Measurements from ENCODE around the gene KCNA2. TPM values are rescaled to one million over a fixed set of nuclear protein-coding genes. Genes with fewer than 3 reads are reported as not detected.

KCNA2 gene
- total RNA-seq, 8 experiments from 2014 or later = 0.43 to 4.0 (median 0.97) TPM

DNA sequence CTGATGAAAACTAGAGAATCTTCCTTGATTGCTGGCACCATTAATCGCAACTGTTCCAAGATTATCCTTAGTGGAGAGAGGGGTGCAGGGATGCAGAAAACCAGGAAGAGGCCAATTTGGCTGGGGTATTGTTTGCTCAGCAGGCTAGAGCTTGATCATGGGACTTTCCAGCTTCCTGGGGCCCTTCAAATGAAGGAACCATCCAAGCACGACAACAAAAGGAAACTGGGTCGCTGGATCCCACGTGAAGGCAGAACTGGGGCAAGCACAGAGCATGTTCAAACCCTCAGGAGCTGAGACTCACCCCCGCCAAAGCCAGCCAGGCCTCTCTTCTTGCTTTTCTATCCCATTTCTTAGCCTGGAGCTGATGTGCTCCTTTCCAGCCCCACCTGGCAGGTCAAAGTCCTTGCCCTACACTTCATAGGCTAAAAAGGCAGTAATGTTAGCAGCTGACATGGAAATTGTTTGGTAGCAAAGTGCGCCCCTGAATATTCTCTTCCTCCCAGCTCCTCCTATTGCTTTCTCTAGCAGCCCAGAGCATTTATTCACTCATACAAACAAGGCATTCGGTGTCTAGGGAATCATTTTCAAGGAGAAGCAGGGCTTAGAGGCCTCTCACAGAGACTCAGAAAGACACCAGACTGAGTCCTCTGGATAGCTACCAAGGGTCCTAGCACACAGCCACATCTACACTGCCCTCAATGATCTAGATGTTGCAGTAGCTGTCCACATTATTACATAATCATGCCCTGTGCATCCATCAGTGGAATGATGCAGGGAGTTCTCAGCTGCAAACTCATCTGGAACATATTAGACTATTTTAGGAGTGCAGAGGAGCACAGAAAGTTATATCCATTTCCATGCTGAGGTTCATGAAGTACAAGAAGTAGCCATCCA lies 11.5 kb downstream of the KCNA2 start:
- WGBS, 10 experiments = 20 to 100% (median 48%) methylated on average over 1 to 6 of the region's 7 CpGs; no CpG with 5 or more reads in 2 of the 10 experiments
- Histone ChIP-seq H3K4me1 (replicated peaks in 1 of 2) (peaks cover 3 to 6% of the 10 kb centered on the region in 2 donors), H3K4me3 (peak overlapping the region in 2 of 5 donors; percentile 29 to 34), H3K27ac (no peak overlapping the region)
- in situ Hi-C loops (cut with MboI; ENCODE audit: low pct_unique_long_range_greater_than_20kb in 2 of 9, low sequenced_read_pairs in 9 of 9, unreplicated experiment in 9 of 9) = no loop called here
- ATAC-seq (replicated peaks in 6 of 8) = peak in 4 of 8 experiments; percentile 22 to 82 (median 50)

DNA sequence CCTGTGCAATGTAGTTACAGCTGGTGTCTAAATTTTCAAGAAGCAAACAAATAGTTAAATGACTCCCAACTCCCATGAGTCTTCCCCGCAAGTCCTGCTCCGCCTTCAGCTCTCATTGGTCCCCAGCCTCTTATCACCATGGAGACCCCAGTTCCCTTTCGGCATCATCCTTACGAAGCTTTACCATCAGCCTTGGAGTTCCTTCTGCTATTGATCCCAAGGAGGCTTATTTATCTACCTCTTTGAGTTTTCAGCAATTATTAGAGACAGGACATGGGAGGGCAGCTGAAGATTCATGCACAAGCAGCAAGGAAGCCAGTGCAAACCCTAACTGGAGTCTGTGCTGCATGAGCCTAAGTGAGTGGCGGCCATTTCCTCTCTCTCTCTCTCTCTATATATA lies 12.3 kb downstream of the KCNA2 start:
- 15 to 75% (median 44%) methylated on average over 1 to 5 of the region's 5 CpGs; no CpG with 5 or more reads in 2 of the 10 experiments for WGBS, 10 experiments
- Histone ChIP-seq H3K4me1 (replicated peaks in 1 of 2) (peaks cover 3 to 6% of the 10 kb centered on the region in 2 donors), H3K27ac (no peak overlapping the region), H3K4me3 (peak overlapping the region; percentile 15 to 34 (median 29))
- ATAC-seq (replicated peaks in 6 of 8) = peak in 6 of 8 experiments; percentile 38 to 97 (median 74)
- in situ Hi-C loops (cut with MboI; ENCODE audit: low pct_unique_long_range_greater_than_20kb in 2 of 9, low sequenced_read_pairs in 9 of 9, unreplicated experiment in 9 of 9) = no loop called here

DNA sequence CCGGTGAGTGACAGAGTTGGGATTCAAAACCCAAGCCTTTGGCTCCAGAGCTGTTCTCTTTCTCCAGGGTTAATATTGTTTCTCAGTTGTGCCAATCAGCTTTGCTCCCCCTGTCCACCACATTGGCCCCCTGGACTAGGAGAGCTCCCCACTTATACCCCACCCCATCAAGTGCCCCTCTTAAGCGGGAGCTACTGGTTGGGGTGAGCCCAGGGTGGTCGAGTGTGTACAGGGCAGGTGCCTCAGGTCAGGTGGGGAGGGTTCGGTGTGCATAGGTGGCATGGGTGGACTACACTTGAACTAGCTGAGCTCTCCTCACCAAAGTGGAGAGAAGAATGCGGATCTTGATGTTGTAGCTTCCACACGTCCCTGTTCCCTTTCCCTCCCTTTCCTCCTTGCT lies 14.2 kb downstream of the KCNA2 start:
- 38 to 100% (median 75%) methylated on average over 1 to 6 of the region's 6 CpGs; no CpG with 5 or more reads in 3 of the 10 experiments for WGBS, 10 experiments
- no peak overlapping the region for H3K27ac ChIP-seq
- peaks cover 3 to 6% of the 10 kb centered on the region in 2 donors for H3K4me1 ChIP-seq (replicated peaks in 1 of 2)
- H3K4me3 ChIP-seq = no peak overlapping the region
- in situ Hi-C loops (cut with MboI; ENCODE audit: low pct_unique_long_range_greater_than_20kb in 2 of 9, low sequenced_read_pairs in 9 of 9, unreplicated experiment in 9 of 9) = no loop called here
- ATAC-seq (replicated peaks in 6 of 8) = no peak

DNA sequence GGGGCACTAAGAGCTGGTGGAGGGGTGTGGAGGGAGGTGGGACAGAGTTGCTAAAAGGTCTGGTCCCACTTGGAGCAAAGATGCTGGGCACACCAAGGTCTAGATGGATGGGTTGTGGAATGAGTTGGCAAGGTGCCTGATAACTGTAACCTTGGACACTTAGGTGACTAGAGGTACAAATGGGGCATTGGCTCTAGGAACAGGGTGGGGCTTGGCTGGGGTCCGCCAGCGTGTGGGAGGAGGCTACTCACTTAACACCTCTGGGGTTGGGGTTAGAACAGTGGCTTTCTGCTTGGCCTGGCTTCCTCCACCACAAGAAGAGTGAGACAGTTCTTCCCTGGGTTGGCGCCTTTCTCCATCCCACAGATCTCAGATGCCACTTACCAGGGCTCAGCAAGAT lies 17.2 kb downstream of the KCNA2 start:
- peaks cover 0 to 1% of the 10 kb centered on the region in 2 donors for H3K4me1 ChIP-seq (replicated peaks in 1 of 2)
- H3K27ac ChIP-seq = no peak overlapping the region
- in situ Hi-C loops (cut with MboI; ENCODE audit: low pct_unique_long_range_greater_than_20kb in 2 of 9, low sequenced_read_pairs in 9 of 9, unreplicated experiment in 9 of 9) = no loop called here
- no peak for ATAC-seq (replicated peaks in 6 of 8)
- WGBS, 10 experiments = 60 to 86% (median 67%) methylated on average over 1 to 3 of the region's 3 CpGs; no CpG with 5 or more reads in 7 of the 10 experiments
- no peak overlapping the region for H3K4me3 ChIP-seq

DNA sequence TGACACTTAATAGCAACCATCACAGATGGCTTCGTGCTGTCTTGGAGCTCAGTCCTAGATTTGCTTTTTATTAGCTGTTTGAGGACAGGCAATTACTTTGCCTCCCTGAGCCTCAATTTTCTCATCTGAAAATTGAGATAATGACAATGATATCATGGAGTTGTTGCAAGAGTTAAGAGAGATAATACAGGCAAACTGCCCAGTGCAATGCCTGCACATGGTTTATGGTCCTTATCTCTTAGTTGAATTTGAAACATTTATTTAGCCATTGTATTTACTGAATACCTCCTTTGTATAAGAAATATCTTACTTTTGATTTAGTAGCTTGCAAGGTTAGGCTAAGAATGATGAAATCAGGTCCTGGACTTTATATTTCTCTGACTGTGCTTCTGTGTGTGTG lies 17.7 kb downstream of the KCNA2 start:
- Histone ChIP-seq H3K4me3 (no peak overlapping the region), H3K27ac (no peak overlapping the region), H3K4me1 (replicated peaks in 1 of 2) (no peaks in the 10 kb centered on the region)
- in situ Hi-C loops (cut with MboI; ENCODE audit: low pct_unique_long_range_greater_than_20kb in 2 of 9, low sequenced_read_pairs in 9 of 9, unreplicated experiment in 9 of 9) = no loop called here
- 30 to 67% (median 46%) methylated on average over 1 of the region's 1 CpG; no CpG with 5 or more reads in 5 of the 10 experiments for WGBS, 10 experiments
- ATAC-seq (replicated peaks in 6 of 8) = no peak

DNA sequence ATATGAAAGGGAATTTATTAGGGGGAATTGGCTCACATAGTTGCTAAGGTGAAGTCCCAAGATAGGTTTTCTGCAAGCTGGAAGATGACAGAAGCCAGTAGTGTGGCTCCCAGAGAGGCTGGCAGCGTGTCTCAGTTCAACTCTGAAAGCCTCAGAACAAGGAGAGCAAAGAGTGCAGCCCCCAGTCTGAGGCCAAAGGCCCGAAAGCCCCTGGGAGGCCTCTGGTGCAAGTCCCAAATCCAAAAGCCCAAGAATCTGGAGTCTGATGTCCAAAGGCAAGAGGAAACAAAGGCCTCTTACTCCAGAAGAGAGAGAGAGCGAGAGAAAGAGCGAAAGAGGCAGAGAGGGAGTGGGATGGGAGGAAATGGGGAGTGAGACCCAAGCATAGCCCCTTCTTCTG lies 18.3 kb downstream of the KCNA2 start:
- in situ Hi-C loops (cut with MboI; ENCODE audit: low pct_unique_long_range_greater_than_20kb in 2 of 9, low sequenced_read_pairs in 9 of 9, unreplicated experiment in 9 of 9) = no loop called here
- H3K4me3 ChIP-seq = no peak overlapping the region
- no peaks in the 10 kb centered on the region for H3K4me1 ChIP-seq (replicated peaks in 1 of 2)
- H3K27ac ChIP-seq = no peak overlapping the region
- ATAC-seq (replicated peaks in 6 of 8) = no peak
- WGBS, 10 experiments = 40 to 84% (median 72%) methylated on average over 1 to 4 of the region's 4 CpGs; no CpG with 5 or more reads in 3 of the 10 experiments

DNA sequence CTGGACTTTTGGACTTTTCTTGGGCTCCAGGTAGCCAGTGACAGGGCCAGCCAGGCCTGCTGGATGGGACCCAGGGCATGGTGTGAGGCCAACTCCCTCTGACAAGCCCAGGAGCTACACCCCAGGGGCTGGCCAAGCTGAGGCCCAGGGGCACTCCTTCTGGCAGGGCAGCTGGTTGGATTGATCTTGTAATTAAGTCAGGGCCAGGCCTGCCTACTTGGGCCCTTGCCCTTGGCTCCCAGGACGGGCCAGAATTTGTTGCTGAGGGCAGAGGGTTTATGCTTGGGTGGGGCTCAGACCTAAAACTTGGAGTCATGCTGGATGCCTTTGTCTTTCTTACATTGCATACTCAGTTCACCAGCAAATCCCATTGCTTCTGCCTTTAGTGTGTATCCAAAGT lies 20.7 kb downstream of the KCNA2 start:
- Histone ChIP-seq H3K27ac (no peak overlapping the region), H3K4me3 (no peak overlapping the region), H3K4me1 (replicated peaks in 1 of 2) (no peaks in the 10 kb centered on the region)
- 50 to 71% (median 57%) methylated on average over 1 of the region's 1 CpG; no CpG with 5 or more reads in 7 of the 10 experiments for WGBS, 10 experiments
- in situ Hi-C loops (cut with MboI; ENCODE audit: low pct_unique_long_range_greater_than_20kb in 2 of 9, low sequenced_read_pairs in 9 of 9, unreplicated experiment in 9 of 9) = no loop called here
- no peak for ATAC-seq (replicated peaks in 6 of 8)

DNA sequence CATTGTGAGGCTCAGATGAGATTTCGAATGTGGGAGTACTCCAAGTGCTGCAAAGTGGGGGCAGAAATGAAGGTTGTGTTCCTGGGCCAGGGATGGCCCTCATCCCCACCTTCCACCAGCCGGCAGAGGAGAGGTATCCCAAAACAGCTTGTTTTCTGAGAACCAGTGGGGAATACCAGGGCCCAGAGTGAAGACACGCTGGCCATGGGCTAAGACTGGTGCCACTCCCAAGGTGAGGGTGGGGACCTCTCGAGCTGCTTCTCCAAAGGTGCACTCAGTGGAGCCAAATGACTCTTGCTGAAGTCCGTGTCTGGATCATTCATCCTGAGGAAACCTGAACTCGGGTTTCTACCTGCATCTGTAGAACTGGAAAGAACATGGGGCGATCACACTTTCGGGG lies 22.1 kb downstream of the KCNA2 start:
- no peaks in the 10 kb centered on the region for H3K4me1 ChIP-seq (replicated peaks in 1 of 2)
- H3K4me3 ChIP-seq = no peak overlapping the region
- ATAC-seq (replicated peaks in 6 of 8) = no peak
- no peak overlapping the region for H3K27ac ChIP-seq
- 17 to 90% (median 77%) methylated on average over 1 to 6 of the region's 8 CpGs; no CpG with 5 or more reads in 4 of the 10 experiments for WGBS, 10 experiments
- in situ Hi-C loops (cut with MboI; ENCODE audit: low pct_unique_long_range_greater_than_20kb in 2 of 9, low sequenced_read_pairs in 9 of 9, unreplicated experiment in 9 of 9) = no loop called here

DNA sequence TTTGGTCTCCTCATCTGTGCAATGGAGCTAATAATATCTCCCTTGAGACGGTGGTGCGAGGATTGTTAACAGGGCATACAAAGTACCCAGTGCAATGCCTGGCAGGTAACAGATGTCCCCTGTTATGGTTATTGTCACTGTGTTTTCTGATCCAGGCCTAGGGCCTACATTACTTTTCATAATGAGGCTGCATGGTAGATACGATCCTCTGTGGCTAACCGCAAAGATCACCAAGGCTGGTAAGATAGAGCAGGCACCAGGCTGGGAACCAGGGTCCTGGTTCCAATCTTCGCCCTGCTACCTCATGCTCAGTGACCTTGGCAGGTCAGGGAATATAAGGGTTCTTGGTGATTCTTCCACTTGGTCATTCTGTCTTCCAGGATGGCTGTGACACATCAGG lies 22.7 kb downstream of the KCNA2 start:
- no peak for ATAC-seq (replicated peaks in 6 of 8)
- in situ Hi-C loops (cut with MboI; ENCODE audit: low pct_unique_long_range_greater_than_20kb in 2 of 9, low sequenced_read_pairs in 9 of 9, unreplicated experiment in 9 of 9) = no loop called here
- H3K4me3 ChIP-seq = no peak overlapping the region
- no peaks in the 10 kb centered on the region for H3K4me1 ChIP-seq (replicated peaks in 1 of 2)
- no peak overlapping the region for H3K27ac ChIP-seq
- 50 to 100% (median 89%) methylated on average over 1 to 5 of the region's 5 CpGs; no CpG with 5 or more reads in 2 of the 10 experiments for WGBS, 10 experiments

DNA sequence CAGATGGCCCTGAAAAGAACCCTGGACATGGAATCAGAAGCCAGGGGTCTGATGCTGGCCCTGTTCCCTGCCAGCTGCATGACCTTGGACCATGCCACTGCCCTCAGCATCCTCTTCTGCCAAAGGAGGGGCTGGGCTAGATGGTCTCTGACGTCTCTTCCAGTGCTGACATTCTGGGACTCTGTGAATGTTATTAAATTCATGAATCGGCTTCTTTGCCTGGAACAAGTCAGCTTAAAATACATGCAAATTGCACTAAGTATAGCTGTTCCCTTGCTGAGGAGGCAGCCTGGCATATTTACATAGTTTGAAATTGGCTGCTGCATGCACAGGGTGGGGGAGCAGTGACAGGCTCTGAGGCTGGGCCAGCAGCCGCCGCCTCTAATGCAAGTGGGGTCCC lies 23.8 kb downstream of the KCNA2 start:
- H3K4me3 ChIP-seq = no peak overlapping the region
- ATAC-seq (replicated peaks in 6 of 8) = peak; percentile 50 to 93 (median 74)
- H3K4me1 ChIP-seq (replicated peaks in 1 of 2) = no peaks in the 10 kb centered on the region
- in situ Hi-C loops (cut with MboI; ENCODE audit: low pct_unique_long_range_greater_than_20kb in 2 of 9, low sequenced_read_pairs in 9 of 9, unreplicated experiment in 9 of 9) = no loop called here
- H3K27ac ChIP-seq = no peak overlapping the region
- 0 to 88% (median 64%) methylated on average over 1 to 4 of the region's 4 CpGs; no CpG with 5 or more reads in 4 of the 10 experiments for WGBS, 10 experiments

DNA sequence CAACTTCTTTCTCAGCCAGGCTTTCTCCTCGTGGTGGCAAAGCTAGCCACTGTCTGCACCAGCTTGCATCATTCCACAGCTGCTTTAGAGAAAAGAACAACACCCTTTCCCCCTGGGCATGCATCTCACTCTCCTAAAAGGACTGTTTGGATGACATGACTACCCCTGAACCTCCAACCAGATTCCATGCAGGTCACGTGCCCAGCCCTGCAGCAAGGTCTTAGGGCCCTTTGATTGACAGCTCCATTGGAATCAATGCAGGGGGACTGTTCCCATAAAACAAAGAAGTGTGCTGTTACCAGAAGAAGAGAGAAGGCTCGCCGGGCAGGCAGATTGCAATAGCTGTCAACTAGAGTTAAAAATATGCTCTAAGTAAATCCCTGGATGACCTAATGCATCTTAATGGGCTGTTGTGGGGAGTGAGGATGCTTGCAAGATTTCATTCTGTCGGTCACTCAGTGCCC lies 24.4 kb downstream of the KCNA2 start:
- in situ Hi-C loops (cut with MboI; ENCODE audit: low pct_unique_long_range_greater_than_20kb in 2 of 9, low sequenced_read_pairs in 9 of 9, unreplicated experiment in 9 of 9) = no loop called here
- H3K27ac ChIP-seq = no peak overlapping the region
- WGBS, 10 experiments = 0 to 41% (median 34%) methylated on average over 1 to 5 of the region's 5 CpGs; no CpG with 5 or more reads in 2 of the 10 experiments
- H3K4me1 ChIP-seq (replicated peaks in 1 of 2) = no peaks in the 10 kb centered on the region
- no peak overlapping the region for H3K4me3 ChIP-seq
- peak; percentile 22 to 93 (median 86) for ATAC-seq (replicated peaks in 6 of 8)

DNA sequence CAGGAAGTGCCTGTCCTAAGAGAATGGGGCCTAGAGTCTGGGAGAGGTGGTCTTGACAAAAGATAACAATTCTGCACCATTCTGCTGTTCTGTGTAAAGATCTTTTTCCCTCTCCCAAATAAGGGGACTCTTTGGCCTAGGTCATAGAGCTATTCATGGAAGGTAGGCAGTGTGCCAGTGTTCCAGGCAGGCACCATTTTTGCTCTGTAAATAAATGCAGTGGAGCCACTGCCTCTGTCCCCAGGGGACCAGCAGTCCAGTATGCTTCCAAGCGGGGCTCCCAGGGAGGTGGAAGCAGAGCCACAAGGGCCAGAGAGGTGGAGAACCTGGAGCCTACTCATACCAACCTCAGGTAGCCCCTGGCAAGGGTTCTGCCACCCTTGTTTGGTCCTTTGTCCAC lies 25.9 kb downstream of the KCNA2 start:
- Histone ChIP-seq H3K27ac (no peak overlapping the region), H3K4me1 (replicated peaks in 1 of 2) (no peaks in the 10 kb centered on the region), H3K4me3 (no peak overlapping the region)
- no peak for ATAC-seq (replicated peaks in 6 of 8)
- WGBS, 10 experiments = 17 to 60% (median 49%) methylated on average over 1 of the region's 1 CpG; no CpG with 5 or more reads in 6 of the 10 experiments
- in situ Hi-C loops (cut with MboI; ENCODE audit: low pct_unique_long_range_greater_than_20kb in 2 of 9, low sequenced_read_pairs in 9 of 9, unreplicated experiment in 9 of 9) = no loop called here

DNA sequence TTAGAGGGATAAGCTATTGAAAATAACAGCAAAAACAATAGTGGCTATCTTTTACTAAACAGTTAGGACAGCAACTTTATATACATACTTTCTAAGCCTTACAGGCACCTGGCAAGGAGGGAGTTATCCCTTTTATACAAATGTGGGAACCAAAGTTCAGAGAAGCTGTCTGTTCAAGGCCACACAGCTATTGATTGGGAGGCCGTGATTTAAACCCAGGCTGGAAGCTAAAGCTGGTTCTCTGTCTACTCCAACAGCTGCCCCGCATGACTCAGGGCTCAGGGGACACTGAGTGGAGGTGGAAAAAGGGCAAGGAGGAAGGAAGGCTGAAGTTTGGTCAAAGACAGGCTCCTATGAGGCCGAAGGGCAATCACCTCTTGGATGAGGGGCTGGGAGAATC lies 26.7 kb downstream of the KCNA2 start:
- Histone ChIP-seq H3K4me1 (replicated peaks in 1 of 2) (no peaks in the 10 kb centered on the region), H3K27ac (no peak overlapping the region), H3K4me3 (no peak overlapping the region)
- no peak for ATAC-seq (replicated peaks in 6 of 8)
- in situ Hi-C loops (cut with MboI; ENCODE audit: low pct_unique_long_range_greater_than_20kb in 2 of 9, low sequenced_read_pairs in 9 of 9, unreplicated experiment in 9 of 9) = no loop called here
- WGBS, 10 experiments = 32 to 83% (median 69%) methylated on average over 1 to 3 of the region's 3 CpGs; no CpG with 5 or more reads in 3 of the 10 experiments
